ENCODE data around the gene AKAP7.
A peak's percentile ranks its signal among the peaks of the same experiment; 100 is the strongest.

AKAP7 gene

DNA sequence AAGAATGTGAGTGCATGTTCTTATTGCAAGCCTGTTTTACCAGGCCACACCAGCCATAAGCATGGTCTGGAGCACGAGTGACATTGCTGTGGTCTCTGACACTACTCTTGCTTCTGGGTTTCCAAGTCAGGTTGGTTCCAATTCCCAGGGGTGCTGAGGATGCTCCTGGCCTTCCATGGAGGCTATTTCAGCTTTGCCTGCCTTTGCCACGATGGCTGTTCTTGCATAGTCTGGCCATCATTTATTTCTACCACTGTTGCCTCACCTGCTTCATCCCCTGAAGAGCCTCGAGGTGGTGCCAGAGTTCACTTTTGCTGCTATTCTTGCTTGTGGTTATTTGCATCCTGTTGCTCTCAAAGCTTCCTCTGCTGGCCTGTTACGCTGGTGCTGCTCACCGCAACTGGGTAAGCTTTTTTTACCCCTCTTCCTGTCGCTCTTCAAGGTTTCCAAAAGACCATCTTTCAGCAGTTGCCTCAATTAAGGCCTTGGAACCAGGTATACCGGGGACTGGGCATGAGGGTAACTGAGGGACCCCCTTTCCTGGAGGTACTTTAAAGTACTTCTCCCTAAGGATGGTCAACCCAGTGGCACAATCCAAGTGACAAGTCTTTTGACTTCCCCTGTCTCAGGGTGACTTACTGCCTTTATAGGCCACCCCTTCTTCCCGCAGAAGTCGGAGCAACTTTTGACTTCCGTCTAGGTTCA, 64.5 kb downstream of the AKAP7 start:
- TF ChIP-seq, protein P1, sequence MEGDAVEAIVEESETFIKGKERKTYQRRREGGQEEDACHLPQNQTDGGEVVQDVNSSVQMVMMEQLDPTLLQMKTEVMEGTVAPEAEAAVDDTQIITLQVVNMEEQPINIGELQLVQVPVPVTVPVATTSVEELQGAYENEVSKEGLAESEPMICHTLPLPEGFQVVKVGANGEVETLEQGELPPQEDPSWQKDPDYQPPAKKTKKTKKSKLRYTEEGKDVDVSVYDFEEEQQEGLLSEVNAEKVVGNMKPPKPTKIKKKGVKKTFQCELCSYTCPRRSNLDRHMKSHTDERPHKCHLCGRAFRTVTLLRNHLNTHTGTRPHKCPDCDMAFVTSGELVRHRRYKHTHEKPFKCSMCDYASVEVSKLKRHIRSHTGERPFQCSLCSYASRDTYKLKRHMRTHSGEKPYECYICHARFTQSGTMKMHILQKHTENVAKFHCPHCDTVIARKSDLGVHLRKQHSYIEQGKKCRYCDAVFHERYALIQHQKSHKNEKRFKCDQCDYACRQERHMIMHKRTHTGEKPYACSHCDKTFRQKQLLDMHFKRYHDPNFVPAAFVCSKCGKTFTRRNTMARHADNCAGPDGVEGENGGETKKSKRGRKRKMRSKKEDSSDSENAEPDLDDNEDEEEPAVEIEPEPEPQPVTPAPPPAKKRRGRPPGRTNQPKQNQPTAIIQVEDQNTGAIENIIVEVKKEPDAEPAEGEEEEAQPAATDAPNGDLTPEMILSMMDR (IDR thresholded peaks at IDR 0.05), result peak; percentile 70
- TF ChIP-seq ZFX (IDR thresholded peaks at IDR 0.05; ENCODE audit: borderline replicate concordance), result no peak
- no peak overlapping the region for H3K27ac ChIP-seq

DNA sequence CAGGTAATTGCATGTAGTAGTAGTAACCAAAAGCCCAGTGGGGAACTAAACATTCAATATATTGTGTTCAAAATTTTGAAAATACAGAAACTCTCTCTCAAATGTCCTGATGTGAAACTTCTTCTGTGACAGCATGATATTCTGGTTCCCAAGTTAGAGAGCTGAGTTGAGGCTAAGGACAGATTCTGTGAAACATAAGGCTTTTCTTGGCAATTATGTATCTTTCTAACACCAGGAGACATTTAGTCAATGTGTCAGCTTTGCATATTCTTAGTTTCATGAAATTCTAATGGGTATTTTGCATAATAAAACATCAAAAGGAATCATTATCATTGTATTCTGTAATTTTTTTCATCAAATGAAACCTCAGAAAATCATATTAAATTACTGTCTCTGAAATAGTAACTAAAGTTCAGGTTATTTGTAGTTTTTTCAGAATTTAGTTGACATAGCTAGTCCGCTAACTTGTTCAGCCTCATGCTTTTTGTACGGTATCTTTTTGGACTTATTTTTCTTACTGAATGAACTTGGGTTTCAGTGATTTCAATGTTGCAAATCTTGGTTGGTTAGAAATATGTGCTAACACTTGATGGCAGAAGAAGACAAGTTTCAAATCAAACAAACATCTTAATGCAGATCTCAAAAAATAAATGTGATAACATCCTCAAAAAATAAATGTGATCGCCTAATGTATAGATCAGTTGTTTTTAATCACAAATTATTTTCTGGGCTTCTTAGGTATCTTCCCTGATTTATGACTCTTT, 70.4 kb downstream of the AKAP7 start:
- no peak for TF ChIP-seq ZFX (IDR thresholded peaks at IDR 0.05; ENCODE audit: borderline replicate concordance)
- TF ChIP-seq, protein P1 (IDR thresholded peaks at IDR 0.05), result peak; percentile 19
- H3K27ac ChIP-seq, result no peak overlapping the region

DNA sequence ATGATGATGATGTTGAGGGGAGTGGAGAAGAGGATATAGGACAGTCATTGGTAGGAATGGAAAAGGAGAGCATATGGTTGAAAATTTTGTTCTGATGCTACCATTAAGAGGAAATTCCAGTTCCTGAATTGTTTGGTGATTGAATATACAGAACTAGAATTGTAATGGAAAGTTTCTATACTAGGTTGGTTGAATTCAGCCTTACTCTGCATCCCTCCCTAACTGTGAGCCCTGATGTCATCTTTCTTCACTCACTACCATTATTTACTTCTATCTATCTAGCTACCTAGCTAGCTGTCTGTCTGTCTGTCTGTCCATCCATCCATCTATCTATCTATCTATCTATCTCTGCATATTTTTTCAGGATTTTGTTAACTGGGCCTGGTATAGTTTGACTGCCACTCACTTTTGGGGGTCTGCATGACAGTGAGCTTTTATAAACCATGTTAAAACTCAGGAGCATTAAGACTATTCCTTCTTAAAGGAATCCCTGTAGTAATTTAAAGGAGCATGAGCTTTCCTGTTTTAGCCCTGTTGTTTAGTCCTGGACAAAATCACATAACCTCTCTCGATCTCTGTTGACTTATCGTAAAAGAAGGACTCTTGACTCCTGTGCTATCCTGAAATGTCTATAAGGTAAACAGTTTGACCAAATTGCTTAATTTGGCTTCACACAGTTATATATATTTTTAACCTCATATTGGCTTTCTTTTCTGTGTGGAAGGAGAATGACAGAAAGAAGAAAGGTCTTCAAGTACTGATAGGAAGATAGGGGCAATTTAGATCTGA, 71.4 kb downstream of the AKAP7 start:
- H3K27ac ChIP-seq, result no peak overlapping the region
- TF ChIP-seq, protein P1 (IDR thresholded peaks at IDR 0.05), result no peak
- TF ChIP-seq ZFX (IDR thresholded peaks at IDR 0.05; ENCODE audit: borderline replicate concordance), result no peak

DNA sequence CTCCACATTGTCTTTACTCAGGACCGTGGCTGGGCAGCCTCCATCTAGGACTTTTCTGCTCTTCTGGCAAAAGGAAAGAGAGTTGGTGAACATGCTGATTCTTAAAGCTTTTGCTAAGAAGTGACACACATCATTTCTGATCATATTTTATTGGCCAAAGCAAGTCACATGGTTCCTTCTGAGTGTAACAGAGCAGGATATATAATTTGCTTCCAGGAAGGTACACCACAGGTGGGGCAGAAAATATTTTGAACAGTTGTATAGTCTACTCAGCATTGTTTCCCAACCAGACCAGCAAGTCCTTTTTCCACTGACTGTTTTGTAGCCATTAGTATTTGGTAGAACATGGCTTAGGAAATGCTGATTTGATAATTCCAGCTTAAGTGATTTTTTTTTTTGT, 73.5 kb downstream of the AKAP7 start:
- no peak for TF ChIP-seq ZFX (IDR thresholded peaks at IDR 0.05; ENCODE audit: borderline replicate concordance)
- TF ChIP-seq, protein P1 (IDR thresholded peaks at IDR 0.05), result no peak
- no peak overlapping the region for H3K27ac ChIP-seq

DNA sequence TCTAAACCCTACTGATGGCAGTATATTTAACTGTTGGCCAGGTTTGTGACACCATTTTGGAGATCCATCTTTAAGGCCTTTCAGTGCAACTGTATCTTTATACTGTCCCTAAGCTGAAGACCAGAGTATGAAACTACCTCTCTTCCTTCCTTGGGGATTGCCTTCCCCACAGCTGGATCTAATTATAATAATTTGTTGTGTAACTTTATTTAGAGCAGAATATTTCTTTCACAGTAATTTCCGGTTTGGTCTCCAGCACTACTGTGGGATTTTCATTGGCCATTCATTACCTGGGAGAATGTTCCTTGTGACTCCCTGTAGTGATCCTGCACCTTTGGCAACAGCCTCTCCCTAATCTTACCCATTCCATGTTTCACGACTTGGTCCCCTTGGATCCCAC, 75.2 kb downstream of the AKAP7 start:
- no peak for TF ChIP-seq ZFX (IDR thresholded peaks at IDR 0.05; ENCODE audit: borderline replicate concordance)
- TF ChIP-seq, protein P1 (IDR thresholded peaks at IDR 0.05), result no peak
- no peak overlapping the region for H3K27ac ChIP-seq

DNA sequence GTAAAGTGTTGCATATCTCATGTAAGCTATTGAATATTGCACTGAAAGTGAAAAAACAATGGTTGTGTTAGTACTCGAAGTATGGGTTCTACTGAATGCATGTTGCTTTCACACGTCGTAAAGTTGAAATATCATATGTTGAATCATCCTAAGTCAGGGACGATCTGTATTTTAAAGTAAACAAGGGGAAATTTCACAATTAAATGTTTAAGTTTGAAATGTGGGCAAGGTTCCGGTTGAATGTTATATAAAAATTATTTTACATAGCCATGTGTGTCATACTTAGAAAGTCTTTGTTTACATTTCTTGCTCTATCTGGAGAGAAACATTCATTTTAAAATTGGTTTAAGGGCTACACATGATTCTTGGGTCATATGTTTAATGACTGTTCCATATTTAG, 76.8 kb downstream of the AKAP7 start:
- no peak overlapping the region for H3K27ac ChIP-seq
- TF ChIP-seq, protein P1 (IDR thresholded peaks at IDR 0.05), result no peak
- TF ChIP-seq ZFX (IDR thresholded peaks at IDR 0.05; ENCODE audit: borderline replicate concordance), result no peak

Measured in 22Rv1 (cell line).